Body of pancreas (tissue), 4 donors: ENCODE data around the gene RNF224.

Experiments used
- POLR2A ChIP-seq, 3 donors: fragments of 450-650 bp; IDR thresholded peaks; one replicate each; pipeline ENCODE4 v1.6.1; 2016; ENCODE audit warnings: antibody characterized with exemption in 3 of 3, mild to moderate bottlenecking in 2 of 3
- TF ChIP-seq, protein P1 (sequence below), 7 experiments: fragments of 450-650 bp in 4 of 7; fragments of 200-600 bp in 3 of 7; sonication (generic) in 3 of 7; IDR thresholded peaks; one replicate each; pipeline ENCODE4 v1.5.1; 2016 to 2019; ENCODE audit warnings: antibody characterized with exemption in 7 of 7

- TF ChIP-seq POLR2A (IDR thresholded peaks at IDR 0.05): no peak
- TF ChIP-seq, protein P1, sequence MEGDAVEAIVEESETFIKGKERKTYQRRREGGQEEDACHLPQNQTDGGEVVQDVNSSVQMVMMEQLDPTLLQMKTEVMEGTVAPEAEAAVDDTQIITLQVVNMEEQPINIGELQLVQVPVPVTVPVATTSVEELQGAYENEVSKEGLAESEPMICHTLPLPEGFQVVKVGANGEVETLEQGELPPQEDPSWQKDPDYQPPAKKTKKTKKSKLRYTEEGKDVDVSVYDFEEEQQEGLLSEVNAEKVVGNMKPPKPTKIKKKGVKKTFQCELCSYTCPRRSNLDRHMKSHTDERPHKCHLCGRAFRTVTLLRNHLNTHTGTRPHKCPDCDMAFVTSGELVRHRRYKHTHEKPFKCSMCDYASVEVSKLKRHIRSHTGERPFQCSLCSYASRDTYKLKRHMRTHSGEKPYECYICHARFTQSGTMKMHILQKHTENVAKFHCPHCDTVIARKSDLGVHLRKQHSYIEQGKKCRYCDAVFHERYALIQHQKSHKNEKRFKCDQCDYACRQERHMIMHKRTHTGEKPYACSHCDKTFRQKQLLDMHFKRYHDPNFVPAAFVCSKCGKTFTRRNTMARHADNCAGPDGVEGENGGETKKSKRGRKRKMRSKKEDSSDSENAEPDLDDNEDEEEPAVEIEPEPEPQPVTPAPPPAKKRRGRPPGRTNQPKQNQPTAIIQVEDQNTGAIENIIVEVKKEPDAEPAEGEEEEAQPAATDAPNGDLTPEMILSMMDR (IDR thresholded peaks at IDR 0.05): no peak
These were observed 40.6 kb downstream of the RNF224 start for GRCh38 chr9:137267933-137268355.
